ENCODE results near the gene GAREM1. TPM values are rescaled to one million over a fixed set of nuclear protein-coding genes. Genes with fewer than 3 reads are reported as not detected.

GAREM1 gene
- total and polyA plus RNA-seq, 2 donors (not counting 3 experiments of a cell fraction or from before 2014, with no cell fraction given), result 0.69 to 1.0 TPM

- dilution Hi-C loops (cut with MboI; ENCODE audit: extremely low pct_ligation_motif_present, low sequenced_read_pairs), result no loop called here
- no peaks in the 10 kb centered on the region for H3K27me3 ChIP-seq (ENCODE audit: control insufficient read depth in 2 of 2, insufficient read depth in 2 of 2, low read length in 2 of 2)
- no peak for DNase-seq (ENCODE audit: low read depth, low spot score)
- no peaks in the 10 kb centered on the region for H4K20me1 ChIP-seq (replicated peaks; ENCODE audit: control insufficient read depth, extremely low read depth, insufficient read depth, low read length)
- H3K27ac ChIP-seq (ENCODE audit: insufficient read depth, low read depth, low read length), result no peak overlapping the region
- TF ChIP-seq FOS (IDR thresholded peaks at IDR 0.05; ENCODE audit: borderline replicate concordance, insufficient read depth, low read length), result no peak
- no peak for TF ChIP-seq EZH2 (IDR thresholded peaks at IDR 0.05; ENCODE audit: borderline replicate concordance, low read depth, low read length, severe bottlenecking)
- no peak for TF ChIP-seq MAX (IDR thresholded peaks at IDR 0.05; ENCODE audit: insufficient read depth, insufficient read length)
- TF ChIP-seq GATA2 (IDR thresholded peaks at IDR 0.05; ENCODE audit: insufficient read depth, insufficient read length, low read depth, low read length), result no peak
- TF ChIP-seq, protein P1, sequence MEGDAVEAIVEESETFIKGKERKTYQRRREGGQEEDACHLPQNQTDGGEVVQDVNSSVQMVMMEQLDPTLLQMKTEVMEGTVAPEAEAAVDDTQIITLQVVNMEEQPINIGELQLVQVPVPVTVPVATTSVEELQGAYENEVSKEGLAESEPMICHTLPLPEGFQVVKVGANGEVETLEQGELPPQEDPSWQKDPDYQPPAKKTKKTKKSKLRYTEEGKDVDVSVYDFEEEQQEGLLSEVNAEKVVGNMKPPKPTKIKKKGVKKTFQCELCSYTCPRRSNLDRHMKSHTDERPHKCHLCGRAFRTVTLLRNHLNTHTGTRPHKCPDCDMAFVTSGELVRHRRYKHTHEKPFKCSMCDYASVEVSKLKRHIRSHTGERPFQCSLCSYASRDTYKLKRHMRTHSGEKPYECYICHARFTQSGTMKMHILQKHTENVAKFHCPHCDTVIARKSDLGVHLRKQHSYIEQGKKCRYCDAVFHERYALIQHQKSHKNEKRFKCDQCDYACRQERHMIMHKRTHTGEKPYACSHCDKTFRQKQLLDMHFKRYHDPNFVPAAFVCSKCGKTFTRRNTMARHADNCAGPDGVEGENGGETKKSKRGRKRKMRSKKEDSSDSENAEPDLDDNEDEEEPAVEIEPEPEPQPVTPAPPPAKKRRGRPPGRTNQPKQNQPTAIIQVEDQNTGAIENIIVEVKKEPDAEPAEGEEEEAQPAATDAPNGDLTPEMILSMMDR (IDR thresholded peaks at IDR 0.05; ENCODE audit: extremely low read depth in 1 of 2, insufficient read depth in 1 of 2, low read depth in 1 of 2, low read length in 2 of 2), result no peak
- no peak for TF ChIP-seq POLR2AphosphoS5 (IDR thresholded peaks at IDR 0.05; ENCODE audit: insufficient read depth, low read depth, low read length)
- no peak for TF ChIP-seq POLR2A (IDR thresholded peaks at IDR 0.05; ENCODE audit: low read depth, low read length)
- no peak for TF ChIP-seq MYC (IDR thresholded peaks at IDR 0.05; ENCODE audit: low read depth, low read length)
- no peak for TF ChIP-seq JUN (IDR thresholded peaks at IDR 0.05; ENCODE audit: borderline replicate concordance, insufficient read depth, insufficient read length, low read depth)
- no peaks in the 10 kb centered on the region for H3K9me3 ChIP-seq (replicated peaks; ENCODE audit: control insufficient read depth, insufficient read depth, low read length)
- ChIA-PET CTCF (no interaction called here), POLR2A (no interaction called here)
- H3K9me1 ChIP-seq (replicated peaks; ENCODE audit: control insufficient read depth, extremely low read depth, insufficient read depth, low read length), result no peaks in the 10 kb centered on the region
- H3K4me2 ChIP-seq (ENCODE audit: insufficient read depth, low read length), result no peak overlapping the region
- H3K4me3 ChIP-seq (replicated peaks in 1 of 3; ENCODE audit: insufficient read depth in 1 of 3, low read depth in 1 of 3, low read length in 3 of 3), result no peak overlapping the region
- no peak for FAIRE-seq
- intact Hi-C loops (cut with micrococcal nuclease), result no loop called here
- H2AFZ ChIP-seq (ENCODE audit: low read depth, low read length), result no peak overlapping the region
- no peaks in the 10 kb centered on the region for H3K4me1 ChIP-seq (ENCODE audit: control insufficient read depth, extremely low read depth, insufficient read depth, low read length)
- no TSS peak for BruUV-seq (replicated peaks)
- H3K79me2 ChIP-seq (ENCODE audit: control insufficient read depth, insufficient read depth, low read length), result no peaks in the 10 kb centered on the region
- no peak overlapping the region for H3K9ac ChIP-seq (replicated peaks; ENCODE audit: extremely low read depth, insufficient read depth, low read length)
- H3K36me3 ChIP-seq (ENCODE audit: control insufficient read depth in 2 of 2, extremely low read depth in 1 of 2, insufficient read depth in 2 of 2, low read length in 2 of 2), result no peaks in the 10 kb centered on the region
Observed at GRCh38 chr18:32509111-32509510, 38.4 kb upstream of the GAREM1 start.

Data from endothelial cell of umbilical vein (primary cell).